Suprapubic skin (tissue), 4 donors: ENCODE measurements around the gene PEPD. TPM values are rescaled to one million over a fixed set of nuclear protein-coding genes. Genes with fewer than 3 reads are reported as not detected.

Experiments used
- DNase-seq, 2 donors: peaks; one replicate each; pipeline ENCODE4 v3.0.0-alpha.2; 2019; ENCODE audit warnings: low spot score in 2 of 2
- H3K27ac ChIP-seq: fragments of 200-600 bp; sonication (generic); one replicate; pipeline ENCODE4 v1.5.1; 2019
- H3K27me3 ChIP-seq: fragments of 200-600 bp; sonication (generic); one replicate; pipeline ENCODE4 v1.5.1; 2019
- H3K36me3 ChIP-seq: fragments of 200-600 bp; sonication (generic); one replicate; pipeline ENCODE4 v1.5.1; 2019
- H3K4me1 ChIP-seq: fragments of 200-600 bp; sonication (generic); one replicate; pipeline ENCODE4 v1.5.1; 2019
- H3K4me3 ChIP-seq: fragments of 200-600 bp; sonication (generic); one replicate; pipeline ENCODE4 v1.5.1; 2019; ENCODE audit warnings: mild to moderate bottlenecking
- H3K9me3 ChIP-seq: fragments of 200-600 bp; sonication (generic); one replicate; pipeline ENCODE4 v1.5.1; 2019
- EP300 ChIP-seq: sonication (generic); formaldehyde crosslinking; IDR thresholded peaks from one replicate; pipeline ENCODE4 v1.6.1; 2017; ENCODE audit warnings: antibody characterized with exemption
- POLR2A ChIP-seq, 2 donors: fragments of 450-650 bp; IDR thresholded peaks; one replicate each; pipeline ENCODE4 v1.6.1; 2017; ENCODE audit warnings: antibody characterized with exemption in 2 of 2, mild to moderate bottlenecking in 2 of 2, moderate library complexity in 2 of 2
- POLR2AphosphoS5 ChIP-seq, 3 donors: sonication (generic); formaldehyde crosslinking; IDR thresholded peaks; one replicate each; pipeline ENCODE4 v1.6.1; 2017; ENCODE audit warnings: antibody characterized with exemption in 3 of 3
- WGBS: methylation state at CpG from one replicate; pipeline ENCODE4 v1.1.5; 2018; 5-methylcytosine and 5-hydroxymethylcytosine counted together
- total RNA-seq, 4 donors: library from RNA; depleted of rRNA; stranded (reverse); fragments of >200 nt; gene quantifications; one replicate each; pipeline ENCODE4 v1.1.0, GENCODE V29; 2016
- TF ChIP-seq, protein P1 (sequence below), 2 donors: fragments of 200-600 bp in 1 of 2; fragments of 450-650 bp in 1 of 2; sonication (generic) in 1 of 2; IDR thresholded peaks; one replicate each; pipeline ENCODE4 v1.5.1; 2016 to 2019; ENCODE audit warnings: antibody characterized with exemption in 2 of 2, mild to moderate bottlenecking in 1 of 2, moderate library complexity in 1 of 2

Gene PEPD
- total RNA-seq, 4 donors from 2014 or later, result 35.2 to 73.8 (median 55.9) TPM

DNA sequence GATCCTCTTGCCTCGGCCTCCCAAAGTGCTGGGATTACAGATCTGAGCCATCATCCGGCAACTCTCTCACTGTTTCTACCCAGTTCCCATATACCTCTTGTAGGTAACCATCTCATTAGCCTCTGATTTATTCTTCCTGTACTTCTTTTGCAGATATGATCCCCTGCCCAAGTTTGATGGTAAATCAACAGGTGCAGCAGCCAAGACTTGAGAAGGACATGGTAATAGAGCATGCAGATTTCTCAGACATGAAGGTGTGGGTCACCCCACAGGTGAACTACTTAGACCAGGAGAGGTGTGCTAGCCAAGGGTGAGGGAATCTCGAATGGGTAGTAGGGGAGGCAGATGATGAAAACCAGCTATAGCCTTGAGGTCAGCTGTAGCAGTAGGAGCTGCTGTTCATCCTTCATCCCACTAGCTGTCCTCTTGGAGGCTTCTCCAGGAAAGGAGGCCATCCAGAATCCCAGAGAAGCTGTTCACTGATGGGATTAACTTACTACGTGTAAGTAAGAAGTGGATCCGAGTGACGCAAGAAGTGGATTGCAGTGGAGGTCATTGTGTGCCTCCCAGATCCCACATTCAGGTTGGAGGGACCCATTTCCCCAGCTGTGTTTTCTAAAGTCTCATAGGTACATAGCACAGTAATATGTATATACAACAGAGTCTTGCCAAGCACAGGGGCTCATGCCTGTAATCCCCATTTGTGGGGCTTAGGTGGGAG is 158.9 kb downstream of the PEPD start:
- H3K27ac ChIP-seq, result no peak overlapping the region
- H3K36me3 ChIP-seq, result no peaks in the 10 kb centered on the region
- no peak for TF ChIP-seq EP300
- no peak for TF ChIP-seq POLR2AphosphoS5 (IDR thresholded peaks at IDR 0.05)
- no peak for TF ChIP-seq POLR2A (IDR thresholded peaks at IDR 0.05)
- TF ChIP-seq, protein P1, sequence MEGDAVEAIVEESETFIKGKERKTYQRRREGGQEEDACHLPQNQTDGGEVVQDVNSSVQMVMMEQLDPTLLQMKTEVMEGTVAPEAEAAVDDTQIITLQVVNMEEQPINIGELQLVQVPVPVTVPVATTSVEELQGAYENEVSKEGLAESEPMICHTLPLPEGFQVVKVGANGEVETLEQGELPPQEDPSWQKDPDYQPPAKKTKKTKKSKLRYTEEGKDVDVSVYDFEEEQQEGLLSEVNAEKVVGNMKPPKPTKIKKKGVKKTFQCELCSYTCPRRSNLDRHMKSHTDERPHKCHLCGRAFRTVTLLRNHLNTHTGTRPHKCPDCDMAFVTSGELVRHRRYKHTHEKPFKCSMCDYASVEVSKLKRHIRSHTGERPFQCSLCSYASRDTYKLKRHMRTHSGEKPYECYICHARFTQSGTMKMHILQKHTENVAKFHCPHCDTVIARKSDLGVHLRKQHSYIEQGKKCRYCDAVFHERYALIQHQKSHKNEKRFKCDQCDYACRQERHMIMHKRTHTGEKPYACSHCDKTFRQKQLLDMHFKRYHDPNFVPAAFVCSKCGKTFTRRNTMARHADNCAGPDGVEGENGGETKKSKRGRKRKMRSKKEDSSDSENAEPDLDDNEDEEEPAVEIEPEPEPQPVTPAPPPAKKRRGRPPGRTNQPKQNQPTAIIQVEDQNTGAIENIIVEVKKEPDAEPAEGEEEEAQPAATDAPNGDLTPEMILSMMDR (IDR thresholded peaks at IDR 0.05), result no peak
- no peak overlapping the region for H3K4me3 ChIP-seq
- no peaks in the 10 kb centered on the region for H3K27me3 ChIP-seq
- no peaks in the 10 kb centered on the region for H3K9me3 ChIP-seq
- no peak for DNase-seq
- 91% methylated on average over 6 of the region's 6 CpGs for WGBS
- peaks cover 18% of the 10 kb centered on the region for H3K4me1 ChIP-seq

- Histone ChIP-seq H3K27ac (no peak overlapping the region), H3K9me3 (no peaks in the 10 kb centered on the region), H3K4me3 (no peak overlapping the region), H3K27me3 (no peaks in the 10 kb centered on the region), H3K36me3 (no peaks in the 10 kb centered on the region), H3K4me1 (peaks cover 24% of the 10 kb centered on the region)
- no peak for DNase-seq
- TF ChIP-seq EP300, result no peak
- TF ChIP-seq, protein P1 (IDR thresholded peaks at IDR 0.05), result no peak
- no peak for TF ChIP-seq POLR2A (IDR thresholded peaks at IDR 0.05)
- no peak for TF ChIP-seq POLR2AphosphoS5 (IDR thresholded peaks at IDR 0.05)
- WGBS, result 93% methylated on average over 3 of the region's 3 CpGs
These were observed 162.0 kb downstream of the PEPD start for GRCh38 chr19:33359581-33359980.

DNA sequence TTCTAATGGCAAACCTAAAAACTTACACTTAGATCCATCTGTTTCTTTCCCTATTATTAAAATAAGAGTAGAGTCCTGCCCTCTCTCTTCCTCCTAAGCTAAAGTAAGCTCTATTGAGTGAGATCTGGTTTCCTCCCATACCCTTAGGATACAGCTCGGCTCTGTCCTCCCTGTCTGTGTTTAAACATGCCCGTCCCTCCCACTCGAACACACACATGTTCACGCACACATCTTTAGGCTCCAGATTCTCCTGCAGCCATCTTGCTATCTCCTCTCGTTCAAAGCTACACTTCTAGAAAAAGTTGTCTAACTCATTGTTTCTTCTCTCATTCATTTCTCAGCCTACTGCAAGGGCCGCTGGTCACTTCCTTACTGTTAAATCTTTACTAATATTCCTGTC is 163.2 kb downstream of the PEPD start:
- H3K36me3 ChIP-seq, result no peaks in the 10 kb centered on the region
- no peaks in the 10 kb centered on the region for H3K27me3 ChIP-seq
- H3K4me3 ChIP-seq, result no peak overlapping the region
- 39% methylated on average over 6 of the region's 6 CpGs for WGBS
- TF ChIP-seq EP300 (no peak), POLR2A (IDR thresholded peaks at IDR 0.05) (no peak), POLR2AphosphoS5 (IDR thresholded peaks at IDR 0.05) (no peak)
- TF ChIP-seq, protein P1 (IDR thresholded peaks at IDR 0.05), result no peak
- H3K4me1 ChIP-seq, result peaks cover 24% of the 10 kb centered on the region
- no peaks in the 10 kb centered on the region for H3K9me3 ChIP-seq
- peak overlapping the region; percentile 85 for H3K27ac ChIP-seq
- DNase-seq, result no peak

- Histone ChIP-seq H3K9me3 (no peaks in the 10 kb centered on the region), H3K27ac (peak overlapping the region; percentile 85), H3K36me3 (no peaks in the 10 kb centered on the region), H3K4me1 (peaks cover 24% of the 10 kb centered on the region), H3K4me3 (no peak overlapping the region), H3K27me3 (no peaks in the 10 kb centered on the region)
- no peak for DNase-seq
- WGBS, result 67% methylated on average over 1 of the region's 1 CpG
- TF ChIP-seq, protein P1 (IDR thresholded peaks at IDR 0.05), result no peak
- no peak for TF ChIP-seq POLR2A (IDR thresholded peaks at IDR 0.05)
- no peak for TF ChIP-seq POLR2AphosphoS5 (IDR thresholded peaks at IDR 0.05)
- TF ChIP-seq EP300, result no peak
These were observed 164.0 kb downstream of the PEPD start for GRCh38 chr19:33357556-33357955.

- no peaks in the 10 kb centered on the region for H3K27me3 ChIP-seq
- H3K27ac ChIP-seq, result no peak overlapping the region
- TF ChIP-seq, protein P1 (IDR thresholded peaks at IDR 0.05), result no peak
- TF ChIP-seq POLR2AphosphoS5 (IDR thresholded peaks at IDR 0.05), result no peak
- TF ChIP-seq POLR2A (IDR thresholded peaks at IDR 0.05), result no peak
- TF ChIP-seq EP300, result no peak
These were observed 166.1 kb downstream of the PEPD start for GRCh38 chr19:33355535-33355934.

More at GRCh38 chr19:33355535-33355934, 166.1 kb downstream of the PEPD start:
- 84% methylated on average over 2 of the region's 2 CpGs for WGBS
- H3K4me3 ChIP-seq, result no peak overlapping the region
- H3K36me3 ChIP-seq, result no peaks in the 10 kb centered on the region
- H3K4me1 ChIP-seq, result peaks cover 27% of the 10 kb centered on the region
- H3K9me3 ChIP-seq, result no peaks in the 10 kb centered on the region
- DNase-seq, result no peak
